HepG2 (cell line): ENCODE results near the gene FAM229A. TPM values are rescaled to one million over a fixed set of nuclear protein-coding genes. Genes with fewer than 3 reads are reported as not detected.
A peak's percentile ranks its signal among the peaks of the same experiment; 100 is the strongest.

Source experiments
- BRD4 ChIP-seq: sonication (generic); formaldehyde crosslinking; IDR thresholded peaks from 2 replicates; pipeline ENCODE4 v1.4.0; 2020; ENCODE audit warnings: missing genetic modification reagents
- DPF2 ChIP-seq: sonication (generic); formaldehyde crosslinking; IDR thresholded peaks from 2 replicates; pipeline ENCODE4 v1.4.0; 2020; ENCODE audit warnings: mild to moderate bottlenecking, low read depth, missing genetic modification reagents, borderline replicate concordance
- EZH2 ChIP-seq: conservative IDR thresholded peaks from 2 replicates; pipeline ENCODE4 v1.6.1; 2012; ENCODE audit warnings: mild to moderate bottlenecking, low read depth, low read length, moderate library complexity
- KDM1A ChIP-seq: IDR thresholded peaks from 2 replicates; pipeline ENCODE4 v1.6.1; 2016; ENCODE audit warnings: missing compliant biosample characterization
- KDM2A ChIP-seq: sonication (generic); formaldehyde crosslinking; IDR thresholded peaks from 2 replicates; pipeline ENCODE4 v1.4.0; 2020; ENCODE audit warnings: low read depth, missing genetic modification reagents, borderline replicate concordance
- MXI1 ChIP-seq: IDR thresholded peaks from 3 replicates; pipeline ENCODE4 v1.6.1; 2012; ENCODE audit warnings: low read depth, low read length, inconsistent platforms, borderline replicate concordance
- NFE2 ChIP-seq: sonication (generic); formaldehyde crosslinking; IDR thresholded peaks from 2 replicates; pipeline ENCODE4 v1.4.0; 2020; ENCODE audit warnings: missing genetic modification reagents
- PAXIP1 ChIP-seq: sonication (generic); formaldehyde crosslinking; conservative IDR thresholded peaks from 2 replicates; pipeline ENCODE4 v1.4.0; 2020; ENCODE audit warnings: mild to moderate bottlenecking, missing genetic modification reagents, moderate library complexity
- RBAK ChIP-seq: sonication (generic); formaldehyde crosslinking; IDR thresholded peaks from 2 replicates; pipeline ENCODE4 v1.5.1; 2020; ENCODE audit warnings: mild to moderate bottlenecking, missing genetic modification reagents
- RCOR2 ChIP-seq: IDR thresholded peaks from 2 replicates; pipeline ENCODE4 v1.6.1; 2016; ENCODE audit warnings: missing biosample characterization, missing genetic modification reagents
- RFX1 ChIP-seq: fragments of 450-650 bp; IDR thresholded peaks from 2 replicates; pipeline ENCODE4 v1.6.1; 2017
- SAP130 ChIP-seq: IDR thresholded peaks from 2 replicates; pipeline ENCODE4 v1.6.1; 2016; ENCODE audit warnings: low read depth
- TARDBP ChIP-seq: sonication (generic); formaldehyde crosslinking; IDR thresholded peaks from 2 replicates; pipeline ENCODE4 v1.8.0; 2022; ENCODE audit warnings: mild to moderate bottlenecking, missing genetic modification reagents
- TBL1XR1 ChIP-seq: fragments of 150-350 bp; IDR thresholded peaks from 2 replicates; pipeline ENCODE4 v1.6.1; 2014; ENCODE audit warnings: borderline replicate concordance, low read length; ENCODE audit not compliant: partially characterized antibody
- U2AF2 ChIP-seq: fragments of 200-400 bp; formaldehyde crosslinking; IDR thresholded peaks from 2 replicates; pipeline ENCODE4 v1.6.1; 2017; ENCODE audit warnings: low read depth, mild to moderate bottlenecking, low read length
- UBTF ChIP-seq: sonication (generic); formaldehyde crosslinking; IDR thresholded peaks from 2 replicates; pipeline ENCODE4 v1.4.0; 2020; ENCODE audit warnings: mild to moderate bottlenecking, missing genetic modification reagents
- ZBTB7A ChIP-seq: sonication (generic); formaldehyde crosslinking; IDR thresholded peaks from 2 replicates; pipeline ENCODE4 v1.8.0; 2022; ENCODE audit warnings: mild to moderate bottlenecking, missing genetic modification reagents
- ZNF225 ChIP-seq: sonication (generic); formaldehyde crosslinking; IDR thresholded peaks from 2 replicates; pipeline ENCODE4 v1.4.0; 2020; ENCODE audit warnings: mild to moderate bottlenecking, missing genetic modification reagents
- ZNF350 ChIP-seq: sonication (generic); formaldehyde crosslinking; IDR thresholded peaks from 2 replicates; pipeline ENCODE4 v1.4.0; 2020; ENCODE audit warnings: mild to moderate bottlenecking, low read depth, missing genetic modification reagents, borderline replicate concordance
- ZNF629 ChIP-seq: sonication (generic); formaldehyde crosslinking; conservative IDR thresholded peaks from 2 replicates; pipeline ENCODE4 v1.5.0; 2020; ENCODE audit warnings: missing genetic modification reagents
- ZNF83 ChIP-seq: sonication (generic); formaldehyde crosslinking; IDR thresholded peaks from 2 replicates; pipeline ENCODE4 v1.4.0; 2020; ENCODE audit warnings: missing genetic modification reagents, mild to moderate bottlenecking, borderline replicate concordance
- polyA plus RNA-seq, 8 experiments: library from polyadenylated mRNA; depleted of rRNA in 3 of 8; stranded (reverse) in 7 of 8; unstranded in 1 of 8; fragments of >200 nt; fragmentation: Illumina TruSeq in 4 of 8; extraction: Trizol in 4 of 8; gene quantifications; 2 replicates each; pipeline versions ENCODE4 v1.2.1 to v1.2.3, GENCODE V29; 2011 to 2016; ENCODE audit warnings: low read depth in 4 of 8, missing spikeins in 1 of 8, mixed read lengths in 1 of 8; ENCODE audit not compliant: insufficient read depth in 1 of 8
- total RNA-seq, 5 experiments: library from RNA; depleted of rRNA; stranded (reverse); fragments of >200 nt; fragmentation: Illumina TruSeq; extraction: Trizol; gene quantifications; 2 replicates each; pipeline ENCODE4 v1.2.3, GENCODE V29; 2016; ENCODE audit warnings: low read depth in 1 of 5
- TF ChIP-seq, protein P1 (sequence below): sonication (generic); formaldehyde crosslinking; conservative IDR thresholded peaks from 2 replicates; pipeline ENCODE4 v1.4.0; 2020; ENCODE audit warnings: missing genetic modification reagents
- TF ChIP-seq, protein P2 (sequence below): sonication (generic); formaldehyde crosslinking; IDR thresholded peaks from 2 replicates; pipeline ENCODE4 v1.4.0; 2020; ENCODE audit warnings: mild to moderate bottlenecking, low read depth, missing genetic modification reagents

Gene FAM229A
- total and polyA plus RNA-seq, 2 of the 13 experiments (the other 11 are each of a cell fraction or from before 2014, with no cell fraction given) = 3.2 to 17.6 TPM

GRCh38 chr1:32338637-32339145, 23.6 kb downstream of the FAM229A start (continued):
- TF ChIP-seq PAXIP1 (0 out of 2 replicates have a peak, but pooled peaks have one; percentile 5), NFE2 (CRISPR knock-in tag) (no peak), UBTF (CRISPR knock-in tag) (0 out of 2 replicates have a peak, but pooled peaks have one; percentile 34), U2AF2 (no peak), KDM1A (no peak), ZBTB7A (CRISPR knock-in tag) (0 out of 2 replicates have a peak, but pooled peaks have one; percentile 25), EZH2 (no peak), SAP130 (0 out of 2 replicates have a peak, but pooled peaks have one; percentile 5), RCOR2 (CRISPR knock-in tag) (no peak), BRD4 (CRISPR knock-in tag) (no peak), ZNF350 (CRISPR knock-in tag) (no peak), MXI1 (no peak), TBL1XR1 (no peak), TARDBP (CRISPR knock-in tag) (no peak), ZNF83 (CRISPR knock-in tag) (no peak), RFX1 (no peak), KDM2A (no peak), DPF2 (CRISPR knock-in tag) (0 out of 2 replicates have a peak, but pooled peaks have one; percentile 29), ZNF225 (CRISPR knock-in tag) (no peak), RBAK (CRISPR knock-in tag) (no peak), ZNF629 (CRISPR knock-in tag) (no peak)
- TF ChIP-seq, protein P1, sequence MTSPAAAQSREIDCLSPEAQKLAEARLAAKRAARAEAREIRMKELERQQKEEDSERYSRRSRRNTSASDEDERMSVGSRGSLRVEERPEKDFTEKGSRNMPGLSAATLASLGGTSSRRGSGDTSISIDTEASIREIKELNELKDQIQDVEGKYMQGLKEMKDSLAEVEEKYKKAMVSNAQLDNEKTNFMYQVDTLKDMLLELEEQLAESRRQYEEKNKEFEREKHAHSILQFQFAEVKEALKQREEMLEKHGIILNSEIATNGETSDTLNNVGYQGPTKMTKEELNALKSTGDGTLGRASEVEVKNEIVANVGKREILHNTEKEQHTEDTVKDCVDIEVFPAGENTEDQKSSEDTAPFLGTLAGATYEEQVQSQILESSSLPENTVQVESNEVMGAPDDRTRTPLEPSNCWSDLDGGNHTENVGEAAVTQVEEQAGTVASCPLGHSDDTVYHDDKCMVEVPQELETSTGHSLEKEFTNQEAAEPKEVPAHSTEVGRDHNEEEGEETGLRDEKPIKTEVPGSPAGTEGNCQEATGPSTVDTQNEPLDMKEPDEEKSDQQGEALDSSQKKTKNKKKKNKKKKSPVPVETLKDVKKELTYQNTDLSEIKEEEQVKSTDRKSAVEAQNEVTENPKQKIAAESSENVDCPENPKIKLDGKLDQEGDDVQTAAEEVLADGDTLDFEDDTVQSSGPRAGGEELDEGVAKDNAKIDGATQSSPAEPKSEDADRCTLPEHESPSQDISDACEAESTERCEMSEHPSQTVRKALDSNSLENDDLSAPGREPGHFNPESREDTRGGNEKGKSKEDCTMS = no peak
- TF ChIP-seq, protein P2, sequence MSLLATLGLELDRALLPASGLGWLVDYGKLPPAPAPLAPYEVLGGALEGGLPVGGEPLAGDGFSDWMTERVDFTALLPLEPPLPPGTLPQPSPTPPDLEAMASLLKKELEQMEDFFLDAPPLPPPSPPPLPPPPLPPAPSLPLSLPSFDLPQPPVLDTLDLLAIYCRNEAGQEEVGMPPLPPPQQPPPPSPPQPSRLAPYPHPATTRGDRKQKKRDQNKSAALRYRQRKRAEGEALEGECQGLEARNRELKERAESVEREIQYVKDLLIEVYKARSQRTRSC (CRISPR knock-in tag) = no peak
